Esophagus muscularis mucosa (tissue), 4 donors: ENCODE data around the gene CTRB2.
"Not testable (repeated sequence)": the region's sequence is repeated elsewhere in the genome, so short reads cannot be mapped to it uniquely, and the experiment has no call there.

ENCODE experiments used
- EP300 ChIP-seq: sonication (generic); formaldehyde crosslinking; IDR thresholded peaks from one replicate; pipeline ENCODE4 v1.6.1; 2017; ENCODE audit warnings: antibody characterized with exemption
- POLR2A ChIP-seq: fragments of 450-650 bp; IDR thresholded peaks from one replicate; pipeline ENCODE4 v1.6.1; 2017; ENCODE audit warnings: antibody characterized with exemption, moderate library complexity, mild to moderate bottlenecking, low read depth
- POLR2AphosphoS5 ChIP-seq, 2 donors: sonication (generic); formaldehyde crosslinking; IDR thresholded peaks; one replicate each; pipeline ENCODE4 v1.6.1; 2017; ENCODE audit warnings: antibody characterized with exemption in 2 of 2
- TF ChIP-seq, protein P1 (sequence below), 3 experiments: fragments of 200-600 bp in 2 of 3; fragments of 450-650 bp in 1 of 3; sonication (generic) in 2 of 3; IDR thresholded peaks; one replicate each; pipeline ENCODE4 v1.5.1; 2017 to 2019; ENCODE audit warnings: antibody characterized with exemption in 3 of 3, mild to moderate bottlenecking in 2 of 3, moderate library complexity in 1 of 3

DNA sequence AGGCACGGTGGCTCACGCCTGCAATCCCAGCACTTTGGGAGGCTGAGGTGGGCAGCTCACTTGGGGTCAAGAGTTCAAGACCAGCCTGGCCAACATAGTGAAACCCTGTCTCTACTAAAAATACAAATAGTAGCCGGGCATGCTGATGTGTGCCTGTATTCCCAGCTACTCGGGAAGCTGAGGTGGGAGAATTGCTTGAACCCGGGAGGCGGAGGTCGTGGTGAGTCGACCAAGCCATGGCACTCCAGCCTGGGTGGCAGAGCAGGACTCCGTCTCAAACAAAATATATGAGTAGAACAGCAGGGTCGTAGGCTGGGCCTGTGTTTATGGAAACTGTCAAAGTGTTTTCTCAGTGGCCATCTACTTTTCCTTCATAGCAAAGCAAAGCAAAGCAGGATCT, 4.3 kb upstream of the CTRB2 start:
- TF ChIP-seq, protein P1, sequence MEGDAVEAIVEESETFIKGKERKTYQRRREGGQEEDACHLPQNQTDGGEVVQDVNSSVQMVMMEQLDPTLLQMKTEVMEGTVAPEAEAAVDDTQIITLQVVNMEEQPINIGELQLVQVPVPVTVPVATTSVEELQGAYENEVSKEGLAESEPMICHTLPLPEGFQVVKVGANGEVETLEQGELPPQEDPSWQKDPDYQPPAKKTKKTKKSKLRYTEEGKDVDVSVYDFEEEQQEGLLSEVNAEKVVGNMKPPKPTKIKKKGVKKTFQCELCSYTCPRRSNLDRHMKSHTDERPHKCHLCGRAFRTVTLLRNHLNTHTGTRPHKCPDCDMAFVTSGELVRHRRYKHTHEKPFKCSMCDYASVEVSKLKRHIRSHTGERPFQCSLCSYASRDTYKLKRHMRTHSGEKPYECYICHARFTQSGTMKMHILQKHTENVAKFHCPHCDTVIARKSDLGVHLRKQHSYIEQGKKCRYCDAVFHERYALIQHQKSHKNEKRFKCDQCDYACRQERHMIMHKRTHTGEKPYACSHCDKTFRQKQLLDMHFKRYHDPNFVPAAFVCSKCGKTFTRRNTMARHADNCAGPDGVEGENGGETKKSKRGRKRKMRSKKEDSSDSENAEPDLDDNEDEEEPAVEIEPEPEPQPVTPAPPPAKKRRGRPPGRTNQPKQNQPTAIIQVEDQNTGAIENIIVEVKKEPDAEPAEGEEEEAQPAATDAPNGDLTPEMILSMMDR (IDR thresholded peaks at IDR 0.05) = not testable (repeated sequence)
- TF ChIP-seq EP300; POLR2A; POLR2AphosphoS5 (IDR thresholded peaks at IDR 0.05): not testable (repeated sequence)
